Ovary (tissue), 3 donors: ENCODE results near the gene RPS28.
"Not testable (repeated sequence)": the region's sequence is repeated elsewhere in the genome, so short reads cannot be mapped to it uniquely, and the experiment has no call there.

Source experiments
- POLR2A ChIP-seq: fragments of 450-650 bp; IDR thresholded peaks from one replicate; pipeline ENCODE4 v1.6.1; 2017; ENCODE audit warnings: antibody characterized with exemption, mild to moderate bottlenecking, moderate library complexity
- TF ChIP-seq, protein P1 (sequence below), 3 donors: fragments of 450-650 bp in 2 of 3; fragments of 200-600 bp in 1 of 3; IDR thresholded peaks; one replicate each; pipeline versions ENCODE4 v1.5.1 to v1.8.0; 2016 to 2022; ENCODE audit warnings: antibody characterized with exemption in 3 of 3, mild to moderate bottlenecking in 1 of 3
- donor health status: DM: no; HTN: no; CAD: no.

DNA sequence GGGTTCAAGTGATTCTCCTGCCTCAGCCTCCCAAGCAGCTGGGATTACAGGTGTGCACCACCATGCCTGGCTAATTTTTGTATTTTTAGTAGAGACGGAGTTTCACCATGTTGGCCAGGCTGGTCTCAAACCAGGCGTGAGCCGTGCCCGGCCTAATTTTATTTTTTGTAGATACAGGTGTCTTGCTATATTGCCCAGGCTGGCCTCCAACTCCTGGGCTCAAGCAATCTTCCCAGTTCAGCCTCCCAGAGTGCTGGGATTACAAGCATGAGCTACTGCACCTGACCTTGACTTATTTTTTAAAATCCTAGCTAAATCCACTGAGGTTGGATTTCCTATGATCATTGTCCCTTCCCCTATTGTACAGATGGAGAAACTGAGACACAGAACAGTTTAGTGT, 20.2 kb downstream of the RPS28 start:
- TF ChIP-seq POLR2A: not testable (repeated sequence)
- TF ChIP-seq, protein P1, sequence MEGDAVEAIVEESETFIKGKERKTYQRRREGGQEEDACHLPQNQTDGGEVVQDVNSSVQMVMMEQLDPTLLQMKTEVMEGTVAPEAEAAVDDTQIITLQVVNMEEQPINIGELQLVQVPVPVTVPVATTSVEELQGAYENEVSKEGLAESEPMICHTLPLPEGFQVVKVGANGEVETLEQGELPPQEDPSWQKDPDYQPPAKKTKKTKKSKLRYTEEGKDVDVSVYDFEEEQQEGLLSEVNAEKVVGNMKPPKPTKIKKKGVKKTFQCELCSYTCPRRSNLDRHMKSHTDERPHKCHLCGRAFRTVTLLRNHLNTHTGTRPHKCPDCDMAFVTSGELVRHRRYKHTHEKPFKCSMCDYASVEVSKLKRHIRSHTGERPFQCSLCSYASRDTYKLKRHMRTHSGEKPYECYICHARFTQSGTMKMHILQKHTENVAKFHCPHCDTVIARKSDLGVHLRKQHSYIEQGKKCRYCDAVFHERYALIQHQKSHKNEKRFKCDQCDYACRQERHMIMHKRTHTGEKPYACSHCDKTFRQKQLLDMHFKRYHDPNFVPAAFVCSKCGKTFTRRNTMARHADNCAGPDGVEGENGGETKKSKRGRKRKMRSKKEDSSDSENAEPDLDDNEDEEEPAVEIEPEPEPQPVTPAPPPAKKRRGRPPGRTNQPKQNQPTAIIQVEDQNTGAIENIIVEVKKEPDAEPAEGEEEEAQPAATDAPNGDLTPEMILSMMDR (IDR thresholded peaks at IDR 0.05): not testable (repeated sequence)
